VCaP (cell line): ENCODE measurements around the gene DFFA.

Experiments
- H3K27ac ChIP-seq: fragments of 450-650 bp; 2 replicates; pipeline ENCODE4 v1.5.1; 2017
- CTCF ChIP-seq: fragments of 450-650 bp; conservative IDR thresholded peaks from 2 replicates; pipeline ENCODE4 v1.5.1; 2017; ENCODE audit warnings: mild to moderate bottlenecking, moderate library complexity

The DFFA gene

GRCh38 chr1:10516925-10517676 is 44.8 kb upstream of the DFFA start:
- peak overlapping the region; percentile 60 for H3K27ac ChIP-seq
- TF ChIP-seq CTCF: no peak

GRCh38 chr1:10515976-10516750 is 43.8 kb upstream of the DFFA start:
- TF ChIP-seq CTCF: no peak
- peak overlapping the region; percentile 60 for H3K27ac ChIP-seq

GRCh38 chr1:10515301-10515975 is 43.1 kb upstream of the DFFA start:
- TF ChIP-seq CTCF: no peak
- H3K27ac ChIP-seq: peak overlapping the region; percentile 60

- H3K27ac ChIP-seq: peak overlapping the region; percentile 60
- peak; percentile 95 for TF ChIP-seq CTCF
These were observed 42.3 kb upstream of the DFFA start for GRCh38 chr1:10514490-10515235.

GRCh38 chr1:10513199-10513598 is 40.9 kb upstream of the DFFA start:
- no peak for TF ChIP-seq CTCF
- peak overlapping the region; percentile 60; the same call in 1 of the 2 replicates for H3K27ac ChIP-seq

GRCh38 chr1:10511494-10511885 is 39.2 kb upstream of the DFFA start:
- TF ChIP-seq CTCF: no peak
- peak overlapping the region; percentile 60 for H3K27ac ChIP-seq
